WTC11 (cell line): ENCODE measurements around the gene NNMT.

Experiments used
- CTCF ChIP-seq: fragments of 200-600 bp; IDR thresholded peaks from 2 replicates; pipeline ENCODE4 v1.8.0; 2022; ENCODE audit warnings: antibody characterized with exemption
- FOXP1 ChIP-seq: sonication (generic); formaldehyde crosslinking; IDR thresholded peaks from 2 replicates; pipeline ENCODE4 v1.8.0; 2022; ENCODE audit warnings: missing genetic modification reagents, mild to moderate bottlenecking, moderate library complexity, borderline replicate concordance

GRCh38 chr11:114284914-114285313 lies 11.3 kb upstream of the NNMT start:
- TF ChIP-seq CTCF (no peak), FOXP1 (no peak)
